Caco-2 (cell line): ENCODE data around the gene RNU6-9. TPM values are rescaled to one million over a fixed set of nuclear protein-coding genes. Genes with fewer than 3 reads are reported as not detected.

Experiments used
- BruUV-seq: library from RNA; stranded (reverse); fragments of 400-500 nt; replicated peaks from 2 replicates; lab custom pipeline; 2021; lab: Mats Ljungman, UMichigan
- CTCF ChIA-PET: fragments of 300-600 bp; sonication (Branson Sonifier 250); formaldehyde crosslinking; loops from one replicate; lab custom pipeline; 2022; ENCODE audit warnings: antibody characterized with exemption; lab: Charles Lee
- POLR2A ChIA-PET: fragments of 300-600 bp; sonication (Branson Sonifier 250); formaldehyde crosslinking; loops from one replicate; lab custom pipeline; 2022; ENCODE audit warnings: antibody characterized with exemption; lab: Charles Lee
- DNase-seq, 2 experiments: peaks; one replicate each; pipeline versions ENCODE4 v3.0.0 to v3.0.0-alpha.2; 2020 to 2022
- H3K27me3 ChIP-seq: replicated peaks from 2 replicates; pipeline ENCODE4 v1.6.0; 2011; ENCODE audit warnings: low read length; ENCODE audit not compliant: control insufficient read depth, insufficient read depth
- H3K36me3 ChIP-seq: 2 replicates; pipeline ENCODE4 v1.5.1; 2011; ENCODE audit warnings: low read length; ENCODE audit not compliant: control insufficient read depth, insufficient read depth
- H3K4me1 ChIP-seq: fragments of 250-450 bp; sonication (Bioruptor Pico); 2 replicates; pipeline ENCODE4 v1.5.1; 2020; ENCODE audit warnings: mild to moderate bottlenecking
- H3K4me3 ChIP-seq: 2 replicates; pipeline ENCODE4 v1.5.1; 2011; ENCODE audit warnings: low read depth, mild to moderate bottlenecking, control low read depth, low read length
- H3K9me3 ChIP-seq: fragments of 250-450 bp; sonication (Bioruptor Pico); 2 replicates; pipeline ENCODE4 v1.5.1; 2020; ENCODE audit warnings: mild to moderate bottlenecking, moderate library complexity
- H3K27ac Mint-ChIP-seq: one replicate; pipeline ENCODE4 v1.8.0; 2022; ENCODE audit warnings: mixed read lengths; ENCODE audit not compliant: unreplicated experiment
- H3K27me3 Mint-ChIP-seq: one replicate; pipeline ENCODE4 v1.8.0; 2022; ENCODE audit warnings: mixed read lengths; ENCODE audit not compliant: insufficient read depth, unreplicated experiment
- H3K36me3 Mint-ChIP-seq: one replicate; pipeline ENCODE4 v1.8.0; 2022; ENCODE audit warnings: mild to moderate bottlenecking, mixed read lengths; ENCODE audit not compliant: insufficient read depth, unreplicated experiment
- H3K4me1 Mint-ChIP-seq: one replicate; pipeline ENCODE4 v1.8.0; 2022; ENCODE audit warnings: low read depth, mixed read lengths; ENCODE audit not compliant: unreplicated experiment
- H3K4me3 Mint-ChIP-seq: one replicate; pipeline ENCODE4 v1.8.0; 2022; ENCODE audit warnings: mild to moderate bottlenecking, moderate library complexity, mixed read lengths; ENCODE audit not compliant: unreplicated experiment
- H3K9me3 Mint-ChIP-seq: one replicate; pipeline ENCODE4 v1.8.0; 2022; ENCODE audit warnings: mixed read lengths; ENCODE audit not compliant: unreplicated experiment
- CTCF ChIP-seq, 2 experiments: fragments of 200-600 bp in 1 of 2; IDR thresholded peaks; 1 replicate in 1 of 2; 2 replicates in 1 of 2; pipeline versions ENCODE4 v1.5.1 to v1.8.0; 2011 to 2022; ENCODE audit warnings: antibody characterized with exemption in 1 of 2, control low read depth in 1 of 2, inconsistent platforms in 1 of 2, low read depth in 1 of 2, low read length in 1 of 2, mild to moderate bottlenecking in 1 of 2, moderate library complexity in 1 of 2; ENCODE audit not compliant: insufficient read depth in 1 of 2, severe bottlenecking in 1 of 2, unreplicated experiment in 1 of 2
- intact Hi-C: fragments of 100-400 bp; cut with micrococcal nuclease; formaldehyde crosslinking; loops from one replicate; pipeline ENCODE4 v1.10.0; 2022; ENCODE audit not compliant: unreplicated experiment
- total RNA-seq: library from RNA; stranded (reverse); gene quantifications from 2 replicates; pipeline ENCODE4 v1.2.3, GENCODE V29; 2022

Gene RNU6-9
- total RNA-seq, 1 experiment from 2014 or later, result not detected

DNA sequence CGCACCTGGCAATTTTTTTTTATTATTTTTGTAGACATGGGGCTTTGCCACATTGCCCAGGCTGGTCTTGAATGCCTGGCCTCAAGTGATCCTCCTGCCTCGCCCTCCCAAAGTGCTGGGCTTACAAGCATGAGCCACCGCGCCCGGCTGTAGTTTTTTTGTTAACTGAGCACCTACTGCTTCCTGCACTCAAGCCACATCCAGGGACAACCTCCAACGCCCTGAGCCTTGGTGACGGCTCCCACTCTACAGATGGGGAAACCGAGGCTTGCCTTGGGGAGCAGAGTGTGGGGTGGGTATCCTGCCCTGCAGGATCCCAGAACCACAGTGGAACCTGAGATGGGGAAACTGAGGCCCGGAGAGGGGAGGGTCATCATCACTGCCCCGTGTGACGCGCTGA lies 38.1 kb upstream of the RNU6-9 start:
- ChIA-PET POLR2A (no interaction called here), CTCF (no interaction called here)

GRCh38 chr19:855566-856120 lies 37.6 kb upstream of the RNU6-9 start:
- no peaks in the 10 kb centered on the region for H3K27me3 ChIP-seq
- intact Hi-C loops, result loop anchor here (2.0 kb wide), 1 partner anchor 145 kb away; the partner anchor contains the start of gene GRIN3B
- no peak overlapping the region for H3K4me3 ChIP-seq
- no peak for TF ChIP-seq CTCF (IDR thresholded peaks at IDR 0.05; ENCODE audit: insufficient read depth in 1 of 2, low read depth in 1 of 2, low read length in 1 of 2, severe bottlenecking in 1 of 2, unreplicated experiment in 1 of 2)
- Mint-ChIP-seq H3K9me3 (no peaks in the 10 kb centered on the region), H3K4me3 (no peak overlapping the region), H3K27me3 (no peaks in the 10 kb centered on the region), H3K4me1 (no peaks in the 10 kb centered on the region), H3K36me3 (peaks cover 12% of the 10 kb centered on the region), H3K27ac (no peak overlapping the region)
- POLR2A ChIA-PET, result no interaction called here
- BruUV-seq, result no TSS peak
- H3K9me3 ChIP-seq, result no peaks in the 10 kb centered on the region
- no peaks in the 10 kb centered on the region for H3K36me3 ChIP-seq
- no peak for DNase-seq
- H3K4me1 ChIP-seq, result 0 out of 2 replicates have a peak, but pooled peaks cover 4% of the 10 kb centered on the region
- CTCF ChIA-PET, result no interaction called here

More for the DNA sequence above, 38.1 kb upstream of the RNU6-9 start:
- TF ChIP-seq CTCF (IDR thresholded peaks at IDR 0.05; ENCODE audit: insufficient read depth in 1 of 2, low read depth in 1 of 2, low read length in 1 of 2, severe bottlenecking in 1 of 2, unreplicated experiment in 1 of 2), result no peak
- intact Hi-C loops, result no loop called here
- H3K4me1 Mint-ChIP-seq, result no peaks in the 10 kb centered on the region
- peaks cover 7% of the 10 kb centered on the region for H3K36me3 Mint-ChIP-seq
- H3K27ac Mint-ChIP-seq, result no peak overlapping the region
- no peak overlapping the region for H3K4me3 ChIP-seq
- no peaks in the 10 kb centered on the region for H3K27me3 Mint-ChIP-seq
- H3K9me3 ChIP-seq, result no peaks in the 10 kb centered on the region
- H3K9me3 Mint-ChIP-seq, result no peaks in the 10 kb centered on the region
- BruUV-seq, result no TSS peak
- H3K4me1 ChIP-seq, result 0 out of 2 replicates have a peak, but pooled peaks cover 4% of the 10 kb centered on the region
- no peak for DNase-seq
- no peaks in the 10 kb centered on the region for H3K27me3 ChIP-seq
- no peaks in the 10 kb centered on the region for H3K36me3 ChIP-seq
- no peak overlapping the region for H3K4me3 Mint-ChIP-seq

- no peaks in the 10 kb centered on the region for H3K4me1 Mint-ChIP-seq
- no peaks in the 10 kb centered on the region for H3K27me3 Mint-ChIP-seq
- H3K27ac Mint-ChIP-seq, result no peak overlapping the region
- CTCF ChIA-PET, result interaction anchor here (0.5 to 0.7 kb wide), 2 partner anchors 10 to 125 kb away, joined by 3 to 4 read pairs; no protein-coding TSS in a partner anchor
- intact Hi-C loops, result no loop called here
- no peaks in the 10 kb centered on the region for H3K9me3 Mint-ChIP-seq
- H3K4me3 Mint-ChIP-seq, result no peak overlapping the region
- no peak for TF ChIP-seq CTCF (IDR thresholded peaks at IDR 0.05; ENCODE audit: insufficient read depth in 1 of 2, low read depth in 1 of 2, low read length in 1 of 2, severe bottlenecking in 1 of 2, unreplicated experiment in 1 of 2)
- H3K9me3 ChIP-seq, result no peaks in the 10 kb centered on the region
- no peak overlapping the region for H3K4me3 ChIP-seq
- H3K36me3 Mint-ChIP-seq, result peaks cover 29% of the 10 kb centered on the region
- DNase-seq, result no peak
- POLR2A ChIA-PET, result no interaction called here
- no peaks in the 10 kb centered on the region for H3K36me3 ChIP-seq
- BruUV-seq, result no TSS peak
- no peaks in the 10 kb centered on the region for H3K27me3 ChIP-seq
- H3K4me1 ChIP-seq, result 0 out of 2 replicates have a peak, but pooled peaks cover 4% of the 10 kb centered on the region
These were observed 35.0 kb upstream of the RNU6-9 start for GRCh38 chr19:858284-858683.
